Measurements from ENCODE around the gene LRRK2.

The LRRK2 gene

GRCh38 chr12:40224439-40225291 is at the start of gene LRRK2:
Gene LRRK2, plus strand, starts transcription at chr12:40224997. Its CDS starts 135 bp downstream, at chr12:40225132.
- H3K4me1 ChIP-seq (ENCODE audit: control insufficient read depth, insufficient read depth, low read length): peaks cover 5% of the 10 kb centered on the region
- H3K4me3 ChIP-seq (ENCODE audit: low read depth, low read length): peak within 1 kb of the TSS; percentile 46
- H3K9me3 ChIP-seq (ENCODE audit: control insufficient read depth, insufficient read depth, low read length): no peaks in the 10 kb centered on the region
- H3K9ac ChIP-seq (ENCODE audit: low read depth, low read length): peak within 1 kb of the TSS; percentile 47
- H3K27me3 ChIP-seq (ENCODE audit: control insufficient read depth, insufficient read depth, low read length): peaks cover 36% of the 10 kb centered on the region
- no peaks in the 10 kb centered on the region for H3K36me3 ChIP-seq (ENCODE audit: control insufficient read depth, insufficient read depth, low read length)

GRCh38 chr12:40175045-40175444 is 49.8 kb upstream of the LRRK2 start:
- Histone ChIP-seq H3K9ac (ENCODE audit: low read depth, low read length) (no peak overlapping the region), H3K36me3 (ENCODE audit: control insufficient read depth, insufficient read depth, low read length) (no peaks in the 10 kb centered on the region), H3K4me3 (ENCODE audit: low read depth, low read length) (no peak overlapping the region), H3K9me3 (ENCODE audit: control insufficient read depth, insufficient read depth, low read length) (no peaks in the 10 kb centered on the region), H3K27me3 (ENCODE audit: control insufficient read depth, insufficient read depth, low read length) (no peaks in the 10 kb centered on the region), H3K4me1 (ENCODE audit: control insufficient read depth, insufficient read depth, low read length) (no peaks in the 10 kb centered on the region)

- Histone ChIP-seq H3K9ac (ENCODE audit: low read depth, low read length) (no peak overlapping the region), H3K36me3 (ENCODE audit: control insufficient read depth, insufficient read depth, low read length) (no peaks in the 10 kb centered on the region), H3K4me3 (ENCODE audit: low read depth, low read length) (no peak overlapping the region), H3K27me3 (ENCODE audit: control insufficient read depth, insufficient read depth, low read length) (no peaks in the 10 kb centered on the region), H3K9me3 (ENCODE audit: control insufficient read depth, insufficient read depth, low read length) (no peaks in the 10 kb centered on the region), H3K4me1 (ENCODE audit: control insufficient read depth, insufficient read depth, low read length) (no peaks in the 10 kb centered on the region)
Measured at GRCh38 chr12:40175489-40175888, 49.3 kb upstream of the LRRK2 start.

GRCh38 chr12:40178701-40179100 is 46.1 kb upstream of the LRRK2 start:
- no peaks in the 10 kb centered on the region for H3K36me3 ChIP-seq (ENCODE audit: control insufficient read depth, insufficient read depth, low read length)

GRCh38 chr12:40181490-40181889 is 43.3 kb upstream of the LRRK2 start:
- H3K4me1 ChIP-seq (ENCODE audit: control insufficient read depth, insufficient read depth, low read length): no peaks in the 10 kb centered on the region
- no peak overlapping the region for H3K9ac ChIP-seq (ENCODE audit: low read depth, low read length)
- H3K9me3 ChIP-seq (ENCODE audit: control insufficient read depth, insufficient read depth, low read length): no peaks in the 10 kb centered on the region
- no peak overlapping the region for H3K4me3 ChIP-seq (ENCODE audit: low read depth, low read length)
- H3K27me3 ChIP-seq (ENCODE audit: control insufficient read depth, insufficient read depth, low read length): no peaks in the 10 kb centered on the region
- H3K36me3 ChIP-seq (ENCODE audit: control insufficient read depth, insufficient read depth, low read length): no peaks in the 10 kb centered on the region

More at GRCh38 chr12:40178701-40179100, 46.1 kb upstream of the LRRK2 start:
- H3K9ac ChIP-seq (ENCODE audit: low read depth, low read length): no peak overlapping the region
- H3K27me3 ChIP-seq (ENCODE audit: control insufficient read depth, insufficient read depth, low read length): no peaks in the 10 kb centered on the region
- H3K4me1 ChIP-seq (ENCODE audit: control insufficient read depth, insufficient read depth, low read length): no peaks in the 10 kb centered on the region
- no peaks in the 10 kb centered on the region for H3K9me3 ChIP-seq (ENCODE audit: control insufficient read depth, insufficient read depth, low read length)
- H3K4me3 ChIP-seq (ENCODE audit: low read depth, low read length): no peak overlapping the region

- H3K27me3 ChIP-seq (ENCODE audit: control insufficient read depth, insufficient read depth, low read length): no peaks in the 10 kb centered on the region
- no peaks in the 10 kb centered on the region for H3K36me3 ChIP-seq (ENCODE audit: control insufficient read depth, insufficient read depth, low read length)
- H3K4me3 ChIP-seq (ENCODE audit: low read depth, low read length): no peak overlapping the region
- H3K4me1 ChIP-seq (ENCODE audit: control insufficient read depth, insufficient read depth, low read length): no peaks in the 10 kb centered on the region
- H3K9me3 ChIP-seq (ENCODE audit: control insufficient read depth, insufficient read depth, low read length): peaks cover 2% of the 10 kb centered on the region
- H3K9ac ChIP-seq (ENCODE audit: low read depth, low read length): no peak overlapping the region
Measured at GRCh38 chr12:40183715-40184114, 41.1 kb upstream of the LRRK2 start.

GRCh38 chr12:40184493-40185302 is 40.1 kb upstream of the LRRK2 start:
- no peaks in the 10 kb centered on the region for H3K4me1 ChIP-seq (ENCODE audit: control insufficient read depth, insufficient read depth, low read length)

GRCh38 chr12:40185303-40185693 is 39.5 kb upstream of the LRRK2 start:
- H3K9ac ChIP-seq (ENCODE audit: low read depth, low read length): no peak overlapping the region
- H3K27me3 ChIP-seq (ENCODE audit: control insufficient read depth, insufficient read depth, low read length): no peaks in the 10 kb centered on the region
- no peak overlapping the region for H3K4me3 ChIP-seq (ENCODE audit: low read depth, low read length)
- no peaks in the 10 kb centered on the region for H3K4me1 ChIP-seq (ENCODE audit: control insufficient read depth, insufficient read depth, low read length)
- no peaks in the 10 kb centered on the region for H3K36me3 ChIP-seq (ENCODE audit: control insufficient read depth, insufficient read depth, low read length)
- peaks cover 6% of the 10 kb centered on the region for H3K9me3 ChIP-seq (ENCODE audit: control insufficient read depth, insufficient read depth, low read length)

More at GRCh38 chr12:40184493-40185302, 40.1 kb upstream of the LRRK2 start:
- peaks cover 5% of the 10 kb centered on the region for H3K9me3 ChIP-seq (ENCODE audit: control insufficient read depth, insufficient read depth, low read length)
- no peaks in the 10 kb centered on the region for H3K27me3 ChIP-seq (ENCODE audit: control insufficient read depth, insufficient read depth, low read length)
- H3K9ac ChIP-seq (ENCODE audit: low read depth, low read length): no peak overlapping the region
- H3K4me3 ChIP-seq (ENCODE audit: low read depth, low read length): no peak overlapping the region
- H3K36me3 ChIP-seq (ENCODE audit: control insufficient read depth, insufficient read depth, low read length): no peaks in the 10 kb centered on the region

GRCh38 chr12:40188558-40189320 is 36.1 kb upstream of the LRRK2 start:
- no peaks in the 10 kb centered on the region for H3K27me3 ChIP-seq (ENCODE audit: control insufficient read depth, insufficient read depth, low read length)
- H3K4me3 ChIP-seq (ENCODE audit: low read depth, low read length): no peak overlapping the region
- peaks cover 6% of the 10 kb centered on the region for H3K9me3 ChIP-seq (ENCODE audit: control insufficient read depth, insufficient read depth, low read length)
- no peak overlapping the region for H3K9ac ChIP-seq (ENCODE audit: low read depth, low read length)
- H3K36me3 ChIP-seq (ENCODE audit: control insufficient read depth, insufficient read depth, low read length): no peaks in the 10 kb centered on the region
- H3K4me1 ChIP-seq (ENCODE audit: control insufficient read depth, insufficient read depth, low read length): peaks cover 7% of the 10 kb centered on the region

GRCh38 chr12:40192704-40193255 is 32.0 kb upstream of the LRRK2 start:
- H3K36me3 ChIP-seq (ENCODE audit: control insufficient read depth, insufficient read depth, low read length): no peaks in the 10 kb centered on the region
- no peak overlapping the region for H3K4me3 ChIP-seq (ENCODE audit: low read depth, low read length)
- H3K9me3 ChIP-seq (ENCODE audit: control insufficient read depth, insufficient read depth, low read length): peaks cover 6% of the 10 kb centered on the region
- H3K27me3 ChIP-seq (ENCODE audit: control insufficient read depth, insufficient read depth, low read length): no peaks in the 10 kb centered on the region
- H3K9ac ChIP-seq (ENCODE audit: low read depth, low read length): no peak overlapping the region
- H3K4me1 ChIP-seq (ENCODE audit: control insufficient read depth, insufficient read depth, low read length): peaks cover 10% of the 10 kb centered on the region

GRCh38 chr12:40194846-40195245 is 30.0 kb upstream of the LRRK2 start:
- no peaks in the 10 kb centered on the region for H3K27me3 ChIP-seq (ENCODE audit: control insufficient read depth, insufficient read depth, low read length)
- no peaks in the 10 kb centered on the region for H3K36me3 ChIP-seq (ENCODE audit: control insufficient read depth, insufficient read depth, low read length)
- peaks cover 10% of the 10 kb centered on the region for H3K4me1 ChIP-seq (ENCODE audit: control insufficient read depth, insufficient read depth, low read length)
- no peak overlapping the region for H3K9ac ChIP-seq (ENCODE audit: low read depth, low read length)
- no peak overlapping the region for H3K4me3 ChIP-seq (ENCODE audit: low read depth, low read length)
- no peaks in the 10 kb centered on the region for H3K9me3 ChIP-seq (ENCODE audit: control insufficient read depth, insufficient read depth, low read length)

Measured in iPS-15b (cell line).